ENCODE data around the gene SPAG16.

DNA sequence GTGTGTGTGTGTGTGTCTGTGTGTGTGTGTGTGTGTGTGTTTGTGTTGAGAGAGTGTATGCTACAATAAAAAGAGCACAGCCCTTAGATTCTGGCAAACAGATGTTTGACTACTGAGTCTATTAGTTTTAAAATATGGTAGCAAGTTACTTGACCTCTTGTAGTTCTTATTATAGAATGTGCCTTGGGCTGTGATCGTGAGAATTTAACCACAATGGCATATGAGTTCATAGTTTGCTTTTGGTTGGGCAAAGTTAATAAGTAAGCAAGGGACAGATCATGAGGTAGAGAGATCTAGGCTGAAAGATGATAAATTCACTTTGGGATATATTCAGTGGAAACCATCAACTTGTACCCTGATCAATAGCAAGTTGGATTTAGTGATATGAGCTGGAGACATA, 792.3 kb downstream of the SPAG16 start:
- TF ChIP-seq, protein P1, sequence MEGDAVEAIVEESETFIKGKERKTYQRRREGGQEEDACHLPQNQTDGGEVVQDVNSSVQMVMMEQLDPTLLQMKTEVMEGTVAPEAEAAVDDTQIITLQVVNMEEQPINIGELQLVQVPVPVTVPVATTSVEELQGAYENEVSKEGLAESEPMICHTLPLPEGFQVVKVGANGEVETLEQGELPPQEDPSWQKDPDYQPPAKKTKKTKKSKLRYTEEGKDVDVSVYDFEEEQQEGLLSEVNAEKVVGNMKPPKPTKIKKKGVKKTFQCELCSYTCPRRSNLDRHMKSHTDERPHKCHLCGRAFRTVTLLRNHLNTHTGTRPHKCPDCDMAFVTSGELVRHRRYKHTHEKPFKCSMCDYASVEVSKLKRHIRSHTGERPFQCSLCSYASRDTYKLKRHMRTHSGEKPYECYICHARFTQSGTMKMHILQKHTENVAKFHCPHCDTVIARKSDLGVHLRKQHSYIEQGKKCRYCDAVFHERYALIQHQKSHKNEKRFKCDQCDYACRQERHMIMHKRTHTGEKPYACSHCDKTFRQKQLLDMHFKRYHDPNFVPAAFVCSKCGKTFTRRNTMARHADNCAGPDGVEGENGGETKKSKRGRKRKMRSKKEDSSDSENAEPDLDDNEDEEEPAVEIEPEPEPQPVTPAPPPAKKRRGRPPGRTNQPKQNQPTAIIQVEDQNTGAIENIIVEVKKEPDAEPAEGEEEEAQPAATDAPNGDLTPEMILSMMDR (conservative IDR thresholded peaks at IDR 0.05), result no peak
- no peak for TF ChIP-seq ZFX (IDR thresholded peaks at IDR 0.05)
